Measurements from ENCODE around the gene PRDX4.

Gene PRDX4

GRCh38 chrX:23699636-23700194, 32.4 kb downstream of the PRDX4 start:
- TF ChIP-seq CTCF (conservative IDR thresholded peaks at IDR 0.05; ENCODE audit: control insufficient read depth, insufficient read depth, low read depth, low read length), result no peak
- DNase-seq (ENCODE audit: low read depth), result peak; percentile 68
- H3K4me3 ChIP-seq (ENCODE audit: control insufficient read depth, low read depth, low read length), result no peak overlapping the region

GRCh38 chrX:23704673-23705206, 37.4 kb downstream of the PRDX4 start:
- no peak overlapping the region for H3K4me3 ChIP-seq (ENCODE audit: control insufficient read depth, low read depth, low read length)
- DNase-seq (ENCODE audit: low read depth), result no peak
- TF ChIP-seq CTCF (conservative IDR thresholded peaks at IDR 0.05; ENCODE audit: control insufficient read depth, insufficient read depth, low read depth, low read length), result no peak

- TF ChIP-seq CTCF (conservative IDR thresholded peaks at IDR 0.05; ENCODE audit: control insufficient read depth, insufficient read depth, low read depth, low read length), result no peak
- DNase-seq (ENCODE audit: low read depth), result no peak
- H3K4me3 ChIP-seq (ENCODE audit: control insufficient read depth, low read depth, low read length), result no peak overlapping the region
These were observed 37.9 kb downstream of the PRDX4 start for GRCh38 chrX:23705235-23705634.

GRCh38 chrX:23720117-23720677, 52.9 kb downstream of the PRDX4 start:
- DNase-seq (ENCODE audit: low read depth), result no peak
- H3K4me3 ChIP-seq (ENCODE audit: control insufficient read depth, low read depth, low read length), result no peak overlapping the region
- no peak for TF ChIP-seq CTCF (conservative IDR thresholded peaks at IDR 0.05; ENCODE audit: control insufficient read depth, insufficient read depth, low read depth, low read length)

- DNase-seq (ENCODE audit: low read depth), result no peak
- no peak for TF ChIP-seq CTCF (conservative IDR thresholded peaks at IDR 0.05; ENCODE audit: control insufficient read depth, insufficient read depth, low read depth, low read length)
- H3K4me3 ChIP-seq (ENCODE audit: control insufficient read depth, low read depth, low read length), result no peak overlapping the region
These were observed 58.9 kb downstream of the PRDX4 start for GRCh38 chrX:23726191-23726590.

GRCh38 chrX:23727206-23727605, 59.9 kb downstream of the PRDX4 start:
- no peak for DNase-seq (ENCODE audit: low read depth)
- no peak for TF ChIP-seq CTCF (conservative IDR thresholded peaks at IDR 0.05; ENCODE audit: control insufficient read depth, insufficient read depth, low read depth, low read length)
- H3K4me3 ChIP-seq (ENCODE audit: control insufficient read depth, low read depth, low read length), result no peak overlapping the region

Measured in fibroblast of mammary gland (primary cell).